ENCODE results near the gene CLEC2D.
A peak's percentile ranks its signal among the peaks of the same experiment; 100 is the strongest.

The CLEC2D gene

DNA sequence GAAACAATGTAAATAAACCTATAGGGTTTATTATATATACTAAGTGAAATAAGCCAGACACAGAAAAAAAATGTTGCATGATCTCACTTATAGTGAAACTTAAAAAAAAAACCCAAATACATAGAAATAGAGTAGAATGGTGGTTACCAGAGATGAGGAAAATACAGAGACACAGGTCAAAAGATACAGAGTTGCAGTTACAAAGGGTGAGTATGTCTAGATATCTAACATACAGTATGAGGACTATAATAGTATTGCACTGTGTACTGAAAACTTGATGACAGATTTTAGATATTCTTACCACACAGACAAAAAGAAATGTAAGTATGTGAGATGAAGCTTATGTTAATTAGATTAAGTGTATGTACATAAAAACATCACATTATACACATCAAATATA lies 28.1 kb downstream of the CLEC2D start:
- Histone ChIP-seq H3K4me3 (no peak overlapping the region), H3K27ac (no peak overlapping the region)
- no peak for DNase-seq (ENCODE audit: low spot score)
- TF ChIP-seq, protein P1, sequence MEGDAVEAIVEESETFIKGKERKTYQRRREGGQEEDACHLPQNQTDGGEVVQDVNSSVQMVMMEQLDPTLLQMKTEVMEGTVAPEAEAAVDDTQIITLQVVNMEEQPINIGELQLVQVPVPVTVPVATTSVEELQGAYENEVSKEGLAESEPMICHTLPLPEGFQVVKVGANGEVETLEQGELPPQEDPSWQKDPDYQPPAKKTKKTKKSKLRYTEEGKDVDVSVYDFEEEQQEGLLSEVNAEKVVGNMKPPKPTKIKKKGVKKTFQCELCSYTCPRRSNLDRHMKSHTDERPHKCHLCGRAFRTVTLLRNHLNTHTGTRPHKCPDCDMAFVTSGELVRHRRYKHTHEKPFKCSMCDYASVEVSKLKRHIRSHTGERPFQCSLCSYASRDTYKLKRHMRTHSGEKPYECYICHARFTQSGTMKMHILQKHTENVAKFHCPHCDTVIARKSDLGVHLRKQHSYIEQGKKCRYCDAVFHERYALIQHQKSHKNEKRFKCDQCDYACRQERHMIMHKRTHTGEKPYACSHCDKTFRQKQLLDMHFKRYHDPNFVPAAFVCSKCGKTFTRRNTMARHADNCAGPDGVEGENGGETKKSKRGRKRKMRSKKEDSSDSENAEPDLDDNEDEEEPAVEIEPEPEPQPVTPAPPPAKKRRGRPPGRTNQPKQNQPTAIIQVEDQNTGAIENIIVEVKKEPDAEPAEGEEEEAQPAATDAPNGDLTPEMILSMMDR (IDR thresholded peaks at IDR 0.05): no peak

DNA sequence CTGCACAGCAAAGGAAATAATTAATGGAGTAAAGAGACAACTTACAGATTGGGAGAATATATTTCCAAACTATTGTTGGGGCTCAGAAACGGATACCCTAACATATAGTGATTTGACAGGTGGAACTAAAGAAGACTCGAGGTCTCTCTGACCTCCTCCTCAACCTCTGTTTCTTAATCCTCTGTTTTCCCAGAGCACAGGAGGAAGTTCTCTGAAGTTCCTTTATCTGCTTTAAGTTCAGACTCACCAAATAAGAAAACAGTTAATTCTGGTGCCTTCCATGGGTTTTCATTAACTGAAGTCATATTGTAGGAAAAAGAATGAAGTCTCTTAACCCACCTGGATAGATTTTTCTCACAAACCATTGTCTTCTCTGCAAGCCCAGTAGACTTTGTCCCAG lies 29.2 kb downstream of the CLEC2D start:
- H3K27ac ChIP-seq: no peak overlapping the region
- H3K4me3 ChIP-seq: no peak overlapping the region
- no peak for DNase-seq (ENCODE audit: low spot score)
- TF ChIP-seq, protein P1 (IDR thresholded peaks at IDR 0.05): no peak

DNA sequence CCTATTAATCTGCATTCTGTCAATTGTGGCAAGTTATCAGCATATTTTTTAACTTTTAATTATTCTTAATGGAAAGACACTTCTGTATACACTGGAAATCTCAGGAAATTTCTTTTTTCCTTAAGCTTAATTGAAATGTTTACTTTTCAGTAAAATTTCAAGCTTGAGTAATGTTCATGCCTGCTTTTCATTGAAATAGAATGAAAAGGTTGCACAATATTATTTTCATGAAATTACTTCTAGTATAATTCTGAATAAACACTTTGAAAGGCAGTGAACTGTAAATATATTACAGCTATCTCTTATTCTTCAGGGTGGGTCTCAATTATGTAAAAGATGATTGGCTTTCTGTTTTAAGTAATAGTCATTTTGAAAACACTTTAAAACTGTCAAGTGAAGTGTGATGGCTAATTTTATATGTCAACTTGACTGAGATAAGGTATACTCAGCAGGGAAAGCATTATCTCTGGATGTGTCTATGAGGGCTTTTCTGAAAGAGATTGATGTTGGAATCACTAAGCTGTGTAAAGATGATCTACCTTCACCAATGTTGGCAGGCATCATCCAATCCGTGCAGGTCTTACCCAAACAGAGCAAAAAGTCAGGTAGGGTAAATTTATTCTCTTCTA lies 29.9 kb downstream of the CLEC2D start:
- TF ChIP-seq, protein P1 (IDR thresholded peaks at IDR 0.05): no peak

DNA sequence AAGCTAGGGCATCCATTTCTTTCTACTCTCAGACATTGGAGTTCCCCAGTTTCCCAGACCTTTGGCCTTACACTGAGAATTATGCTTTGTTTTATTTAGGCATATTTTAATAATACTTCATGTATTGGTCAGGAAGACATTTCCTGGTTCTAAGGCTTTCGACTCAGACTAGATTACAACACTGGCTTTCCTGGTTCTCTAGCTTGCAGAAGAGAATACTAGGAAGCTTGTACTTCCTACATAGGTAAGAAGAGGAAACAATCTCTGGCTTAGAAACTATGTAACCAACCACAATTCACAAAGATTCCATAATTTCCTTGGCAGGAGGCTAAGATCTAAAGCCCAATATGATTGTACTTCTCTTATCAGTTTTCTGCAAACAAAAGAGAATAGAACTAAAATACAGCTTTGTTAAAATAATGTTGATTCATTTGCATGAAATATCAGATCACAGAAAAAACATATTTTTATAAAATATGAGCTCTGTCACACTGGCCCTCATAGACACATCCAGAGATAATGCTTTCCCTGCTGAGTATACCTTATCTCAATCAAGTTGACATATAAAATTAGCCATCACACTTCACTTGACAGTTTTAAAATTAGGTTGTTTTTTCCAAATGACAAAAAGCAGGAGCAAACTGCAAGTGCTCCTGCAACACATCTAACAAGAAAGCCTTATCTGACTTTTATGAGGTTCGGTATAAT lies 30.5 kb downstream of the CLEC2D start:
- TF ChIP-seq, protein P1 (IDR thresholded peaks at IDR 0.05): no peak
- no peak for DNase-seq (ENCODE audit: low spot score)
- peak overlapping the region in 1 of 2 donors; percentile 39 for H3K27ac ChIP-seq
- no peak overlapping the region for H3K4me3 ChIP-seq

More for the DNA sequence above, 29.9 kb downstream of the CLEC2D start:
- no peak for DNase-seq (ENCODE audit: low spot score)
- H3K27ac ChIP-seq: peak overlapping the region in 1 of 2 donors; percentile 39
- H3K4me3 ChIP-seq: no peak overlapping the region

DNA sequence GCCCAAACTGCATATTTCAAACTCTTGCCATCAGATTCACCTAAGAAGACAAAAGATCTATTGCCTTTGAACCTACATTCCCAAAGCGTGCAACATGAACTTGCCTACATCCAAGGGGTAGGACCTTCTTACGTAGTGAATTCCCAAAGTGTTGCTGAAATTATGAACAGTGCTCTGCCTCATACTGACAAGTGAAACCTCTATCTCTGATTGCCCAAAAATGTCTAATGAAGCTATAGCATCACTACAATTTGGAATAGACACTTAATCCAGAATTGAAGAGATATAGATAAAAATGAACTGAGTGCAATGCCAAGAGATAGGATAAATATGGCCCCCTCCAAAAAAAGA lies 31.1 kb downstream of the CLEC2D start:
- TF ChIP-seq, protein P1 (IDR thresholded peaks at IDR 0.05): no peak
- no peak for DNase-seq (ENCODE audit: low spot score)
- H3K4me3 ChIP-seq: no peak overlapping the region
- no peak overlapping the region for H3K27ac ChIP-seq

DNA sequence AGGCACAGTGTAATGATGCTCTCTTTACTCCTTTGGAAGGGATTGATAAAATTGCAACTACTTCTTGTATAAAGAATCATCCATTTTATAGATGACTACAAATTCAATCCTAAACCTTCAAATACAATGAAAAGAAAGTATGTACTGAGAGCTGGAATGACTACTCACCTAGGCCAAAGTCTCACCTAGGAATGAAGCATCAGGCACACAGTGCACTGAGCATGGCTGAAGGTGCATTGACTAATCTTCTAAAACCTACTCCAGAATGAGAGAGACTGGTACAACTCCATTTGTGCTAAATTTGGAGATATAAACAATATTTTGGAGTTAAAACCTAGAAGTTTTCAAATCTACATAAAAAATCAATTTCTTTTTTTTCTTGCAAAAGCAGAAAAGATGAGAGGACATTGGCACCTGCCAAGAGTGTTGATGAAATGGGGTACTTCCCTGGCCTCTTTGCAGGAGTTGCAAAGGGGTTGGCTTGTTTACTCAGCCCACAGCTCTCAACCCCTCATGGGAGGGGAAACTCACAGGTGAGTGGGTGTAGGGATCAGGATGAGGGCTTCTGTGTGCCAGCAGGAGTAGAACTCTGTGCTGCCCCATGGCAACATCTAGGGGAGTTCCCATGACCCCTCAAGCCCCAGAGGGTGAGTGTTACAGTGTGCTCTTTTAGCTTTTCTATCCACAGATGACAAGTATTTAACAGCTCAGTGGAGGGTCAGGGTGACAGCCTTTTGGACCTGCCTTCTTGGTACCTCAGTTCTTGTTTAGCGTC lies 32.1 kb downstream of the CLEC2D start:
- DNase-seq (ENCODE audit: low spot score): no peak
- TF ChIP-seq, protein P1 (IDR thresholded peaks at IDR 0.05): no peak
- Histone ChIP-seq H3K27ac (no peak overlapping the region), H3K4me3 (no peak overlapping the region)
